HG02623 (cell line): ENCODE results near the gene RAD51AP2.
A peak's percentile ranks its signal among the peaks of the same experiment; 100 is the strongest.
"Not testable (repeated sequence)": the region's sequence is repeated elsewhere in the genome, so short reads cannot be mapped to it uniquely, and the experiment has no call there.

Experiments
- ATAC-seq: cut with Tn5 transposase; IDR thresholded peaks from one replicate; pipeline ENCODE4 v1.9.1; 2021; ENCODE audit warnings: moderate library complexity; ENCODE audit not compliant: unreplicated experiment

RAD51AP2 gene

GRCh38 chr2:17518212-17519154, at the start of gene RAD51AP2:
RAD51AP2 (minus strand) TSS chr2:17518440; CDS start chr2:17518415, 25 bp downstream.
- peak; percentile 79 for ATAC-seq

- not testable (repeated sequence) for ATAC-seq
These were observed 47.5 kb upstream of the RAD51AP2 start for GRCh38 chr2:17565726-17566125.

GRCh38 chr2:17558878-17559277, 40.6 kb upstream of the RAD51AP2 start:
- ATAC-seq: no peak

GRCh38 chr2:17558053-17558452, 39.8 kb upstream of the RAD51AP2 start:
- no peak for ATAC-seq

- ATAC-seq: no peak
These were observed 39.4 kb upstream of the RAD51AP2 start for GRCh38 chr2:17557596-17557995.

GRCh38 chr2:17555150-17555549, 36.9 kb upstream of the RAD51AP2 start:
- no peak for ATAC-seq

- ATAC-seq: no peak
These were observed 32.7 kb upstream of the RAD51AP2 start for GRCh38 chr2:17550907-17551306.

GRCh38 chr2:17547737-17548136, 29.5 kb upstream of the RAD51AP2 start:
- ATAC-seq: no peak

GRCh38 chr2:17547237-17547636, 29.0 kb upstream of the RAD51AP2 start:
- ATAC-seq: no peak

- ATAC-seq: no peak
These were observed 27.7 kb upstream of the RAD51AP2 start for GRCh38 chr2:17545680-17546613.

GRCh38 chr2:17544256-17544655, 26.0 kb upstream of the RAD51AP2 start:
- no peak for ATAC-seq

- no peak for ATAC-seq
These were observed 25.6 kb upstream of the RAD51AP2 start for GRCh38 chr2:17543848-17544247.

GRCh38 chr2:17543131-17543660, 25.0 kb upstream of the RAD51AP2 start:
- ATAC-seq: no peak

- ATAC-seq: no peak
These were observed 24.2 kb upstream of the RAD51AP2 start for GRCh38 chr2:17542471-17542870.

- no peak for ATAC-seq
These were observed 23.3 kb upstream of the RAD51AP2 start for GRCh38 chr2:17541531-17541950.

GRCh38 chr2:17540813-17541530, 22.7 kb upstream of the RAD51AP2 start:
- no peak for ATAC-seq

GRCh38 chr2:17540093-17540812, 22.0 kb upstream of the RAD51AP2 start, which contains the start of gene VSNL1:
VSNL1 (plus strand) TSS chr2:17540696; CDS start chr2:17592075, 51,379 bp downstream.
- no peak for ATAC-seq

GRCh38 chr2:17539611-17540092, 21.4 kb upstream of the RAD51AP2 start:
- ATAC-seq: no peak

GRCh38 chr2:17538844-17539554, 20.8 kb upstream of the RAD51AP2 start:
- ATAC-seq: peak; percentile 39
